GM12878 (cell line): ENCODE measurements around the gene FARSB.

Experiments used
- BHLHE40 ChIP-seq, 2 experiments: fragments of 450-650 bp in 1 of 2; IDR thresholded peaks; 2 replicates each; pipeline ENCODE4 v1.6.1; 2011 to 2017; ENCODE audit warnings: low read depth in 2 of 2, borderline replicate concordance in 1 of 2, improper control_type of control experiment in 1 of 2, low read length in 1 of 2, mild to moderate bottlenecking in 1 of 2
- CUX1 ChIP-seq: IDR thresholded peaks from 2 replicates; pipeline ENCODE4 v1.6.1; 2012; ENCODE audit warnings: improper control_type of control experiment, low read depth, low read length; ENCODE audit not compliant: insufficient replicate concordance
- EP300 ChIP-seq, 2 experiments: fragments of 150-350 bp in 1 of 2; IDR thresholded peaks; 2 replicates each; pipeline ENCODE4 v1.6.1; 2011 to 2012; ENCODE audit warnings: low read depth in 2 of 2, low read length in 2 of 2, borderline replicate concordance in 1 of 2, improper control_type of control experiment in 1 of 2, inconsistent platforms in 1 of 2; ENCODE audit not compliant: control insufficient read depth in 1 of 2
- MTA3 ChIP-seq: IDR thresholded peaks from 2 replicates; pipeline ENCODE4 v1.6.1; 2012; ENCODE audit warnings: low read length, inconsistent platforms, borderline replicate concordance
- SP1 ChIP-seq: IDR thresholded peaks from one replicate; pipeline ENCODE4 v1.6.1; 2011; ENCODE audit warnings: low read depth, low read length
- TAF1 ChIP-seq: IDR thresholded peaks from 2 replicates; pipeline ENCODE4 v1.6.1; 2011; ENCODE audit warnings: mild to moderate bottlenecking, low read depth, low read length, borderline replicate concordance
- USF2 ChIP-seq: IDR thresholded peaks from 2 replicates; pipeline ENCODE4 v1.6.1; 2011; ENCODE audit warnings: low read depth, low read length, improper control_type of control experiment, borderline replicate concordance
- TF ChIP-seq, protein P1 (sequence below), 3 experiments: IDR thresholded peaks in 2 of 3; conservative IDR thresholded peaks in 1 of 3; 2 replicates each; pipeline ENCODE4 v1.5.1; 2011; ENCODE audit warnings: low read depth in 3 of 3, low read length in 3 of 3, mild to moderate bottlenecking in 3 of 3, control low read depth in 2 of 3, moderate library complexity in 2 of 3, inconsistent platforms in 1 of 3, mixed read lengths in 1 of 3; ENCODE audit not compliant: control insufficient read depth in 2 of 3, insufficient read depth in 1 of 3; ENCODE audit errors: extremely low read depth in 1 of 3

GRCh38 chr2:222623756-222624309 lies 32.1 kb downstream of the FARSB start:
- TF ChIP-seq, protein P1, sequence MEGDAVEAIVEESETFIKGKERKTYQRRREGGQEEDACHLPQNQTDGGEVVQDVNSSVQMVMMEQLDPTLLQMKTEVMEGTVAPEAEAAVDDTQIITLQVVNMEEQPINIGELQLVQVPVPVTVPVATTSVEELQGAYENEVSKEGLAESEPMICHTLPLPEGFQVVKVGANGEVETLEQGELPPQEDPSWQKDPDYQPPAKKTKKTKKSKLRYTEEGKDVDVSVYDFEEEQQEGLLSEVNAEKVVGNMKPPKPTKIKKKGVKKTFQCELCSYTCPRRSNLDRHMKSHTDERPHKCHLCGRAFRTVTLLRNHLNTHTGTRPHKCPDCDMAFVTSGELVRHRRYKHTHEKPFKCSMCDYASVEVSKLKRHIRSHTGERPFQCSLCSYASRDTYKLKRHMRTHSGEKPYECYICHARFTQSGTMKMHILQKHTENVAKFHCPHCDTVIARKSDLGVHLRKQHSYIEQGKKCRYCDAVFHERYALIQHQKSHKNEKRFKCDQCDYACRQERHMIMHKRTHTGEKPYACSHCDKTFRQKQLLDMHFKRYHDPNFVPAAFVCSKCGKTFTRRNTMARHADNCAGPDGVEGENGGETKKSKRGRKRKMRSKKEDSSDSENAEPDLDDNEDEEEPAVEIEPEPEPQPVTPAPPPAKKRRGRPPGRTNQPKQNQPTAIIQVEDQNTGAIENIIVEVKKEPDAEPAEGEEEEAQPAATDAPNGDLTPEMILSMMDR (IDR thresholded peaks at IDR 0.05 in 2 of 3, conservative IDR thresholded peaks at IDR 0.05 in 1 of 3; ENCODE audit: control insufficient read depth in 2 of 3, extremely low read depth in 1 of 3, insufficient read depth in 1 of 3, low read depth in 3 of 3, low read length in 3 of 3) = no peak
- no peak for TF ChIP-seq BHLHE40 (IDR thresholded peaks at IDR 0.05; ENCODE audit: borderline replicate concordance in 1 of 2, low read depth in 2 of 2, low read length in 1 of 2)
- TF ChIP-seq MTA3 = no peak
- no peak for TF ChIP-seq EP300 (IDR thresholded peaks at IDR 0.05; ENCODE audit: borderline replicate concordance in 1 of 2, control insufficient read depth in 1 of 2, low read depth in 2 of 2, low read length in 2 of 2)
- TF ChIP-seq SP1 = no peak
- no peak for TF ChIP-seq USF2
- TF ChIP-seq TAF1 = no peak
- no peak for TF ChIP-seq CUX1
